Nephron progenitor cell (in vitro differentiated cells): ENCODE measurements around the gene MED15.
A peak's percentile ranks its signal among the peaks of the same experiment; 100 is the strongest.

Experiments used
- DNase-seq: peaks from one replicate; pipeline ENCODE4 v3.0.0; 2021
- H3K27ac Mint-ChIP-seq: 2 replicates; pipeline ENCODE4 v1.8.0; 2021; ENCODE audit warnings: mild to moderate bottlenecking, moderate library complexity, mixed read lengths
- H3K27me3 Mint-ChIP-seq: 2 replicates; pipeline ENCODE4 v1.8.0; 2021; ENCODE audit warnings: mild to moderate bottlenecking, low read depth, mixed read lengths; ENCODE audit not compliant: poor library complexity
- H3K36me3 Mint-ChIP-seq: 2 replicates; pipeline ENCODE4 v1.8.0; 2021; ENCODE audit warnings: low read depth, mixed read lengths
- H3K4me1 Mint-ChIP-seq: 2 replicates; pipeline ENCODE4 v1.8.0; 2021; ENCODE audit warnings: mixed read lengths
- H3K4me3 Mint-ChIP-seq: 2 replicates; pipeline ENCODE4 v1.8.0; 2021; ENCODE audit warnings: mild to moderate bottlenecking, moderate library complexity, mixed read lengths
- H3K9me3 Mint-ChIP-seq: 2 replicates; pipeline ENCODE4 v1.8.0; 2021; ENCODE audit warnings: mild to moderate bottlenecking, moderate library complexity, mixed read lengths
- TF ChIP-seq, protein P1 (sequence below): fragments of 200-600 bp; sonication (generic); IDR thresholded peaks from 2 replicates; pipeline ENCODE4 v1.5.0; 2021; ENCODE audit warnings: antibody characterized with exemption

The MED15 gene, protein sequence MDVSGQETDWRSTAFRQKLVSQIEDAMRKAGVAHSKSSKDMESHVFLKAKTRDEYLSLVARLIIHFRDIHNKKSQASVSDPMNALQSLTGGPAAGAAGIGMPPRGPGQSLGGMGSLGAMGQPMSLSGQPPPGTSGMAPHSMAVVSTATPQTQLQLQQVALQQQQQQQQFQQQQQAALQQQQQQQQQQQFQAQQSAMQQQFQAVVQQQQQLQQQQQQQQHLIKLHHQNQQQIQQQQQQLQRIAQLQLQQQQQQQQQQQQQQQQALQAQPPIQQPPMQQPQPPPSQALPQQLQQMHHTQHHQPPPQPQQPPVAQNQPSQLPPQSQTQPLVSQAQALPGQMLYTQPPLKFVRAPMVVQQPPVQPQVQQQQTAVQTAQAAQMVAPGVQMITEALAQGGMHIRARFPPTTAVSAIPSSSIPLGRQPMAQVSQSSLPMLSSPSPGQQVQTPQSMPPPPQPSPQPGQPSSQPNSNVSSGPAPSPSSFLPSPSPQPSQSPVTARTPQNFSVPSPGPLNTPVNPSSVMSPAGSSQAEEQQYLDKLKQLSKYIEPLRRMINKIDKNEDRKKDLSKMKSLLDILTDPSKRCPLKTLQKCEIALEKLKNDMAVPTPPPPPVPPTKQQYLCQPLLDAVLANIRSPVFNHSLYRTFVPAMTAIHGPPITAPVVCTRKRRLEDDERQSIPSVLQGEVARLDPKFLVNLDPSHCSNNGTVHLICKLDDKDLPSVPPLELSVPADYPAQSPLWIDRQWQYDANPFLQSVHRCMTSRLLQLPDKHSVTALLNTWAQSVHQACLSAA

DNA sequence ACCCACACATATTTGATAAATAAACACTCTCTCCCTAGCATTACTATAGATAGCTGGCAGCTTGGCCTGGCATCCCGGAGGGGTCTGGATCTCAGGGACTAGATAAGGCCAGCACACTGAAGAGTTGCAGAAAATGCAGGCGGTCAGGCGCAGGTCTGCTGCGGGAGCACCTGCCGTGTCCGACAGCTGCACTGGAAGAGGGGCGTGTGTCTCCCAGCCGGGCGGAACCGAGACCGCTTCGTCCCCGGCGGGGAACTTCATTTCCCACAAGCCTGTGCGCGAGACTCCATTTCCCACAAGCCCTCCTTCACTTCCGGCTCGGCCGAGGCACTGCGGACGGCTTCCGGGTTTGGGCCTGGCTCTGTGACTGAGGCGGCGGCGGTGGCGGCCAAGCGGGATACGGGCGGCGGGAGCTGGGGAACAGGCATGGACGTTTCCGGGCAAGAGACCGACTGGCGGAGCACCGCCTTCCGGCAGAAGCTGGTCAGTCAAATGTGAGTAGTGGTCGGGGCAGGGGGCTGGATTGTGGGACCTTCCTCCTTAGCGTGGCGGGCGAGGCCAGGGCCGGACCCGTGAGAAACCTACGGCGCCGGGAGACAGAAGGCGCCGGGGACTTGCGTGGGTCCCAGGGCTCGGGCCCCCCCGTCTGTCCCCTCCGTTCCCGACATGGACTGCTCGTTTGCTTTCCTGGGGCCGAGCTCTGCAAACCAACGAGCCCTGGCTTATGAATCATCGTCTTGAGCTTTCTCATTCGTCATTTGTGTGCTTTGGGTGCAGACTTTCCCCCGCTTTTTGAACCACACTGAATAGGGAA lies at the start of gene MED15:
Gene MED15 (plus strand): TSS at position 358 of the 814 bp plus-strand sequence. CDS start 69 bp downstream, at position 427.
- H3K27ac Mint-ChIP-seq = peak within 1 kb of the TSS; percentile 93
- peak within 1 kb of the TSS; percentile 96 for H3K4me3 Mint-ChIP-seq
- peaks cover 6% of the 10 kb centered on the region for H3K36me3 Mint-ChIP-seq
- H3K27me3 Mint-ChIP-seq = peaks cover 4% of the 10 kb centered on the region
- H3K4me1 Mint-ChIP-seq = peaks cover 53% of the 10 kb centered on the region
- H3K9me3 Mint-ChIP-seq = no peaks in the 10 kb centered on the region
- DNase-seq = peak; percentile 90
- TF ChIP-seq, protein P1, sequence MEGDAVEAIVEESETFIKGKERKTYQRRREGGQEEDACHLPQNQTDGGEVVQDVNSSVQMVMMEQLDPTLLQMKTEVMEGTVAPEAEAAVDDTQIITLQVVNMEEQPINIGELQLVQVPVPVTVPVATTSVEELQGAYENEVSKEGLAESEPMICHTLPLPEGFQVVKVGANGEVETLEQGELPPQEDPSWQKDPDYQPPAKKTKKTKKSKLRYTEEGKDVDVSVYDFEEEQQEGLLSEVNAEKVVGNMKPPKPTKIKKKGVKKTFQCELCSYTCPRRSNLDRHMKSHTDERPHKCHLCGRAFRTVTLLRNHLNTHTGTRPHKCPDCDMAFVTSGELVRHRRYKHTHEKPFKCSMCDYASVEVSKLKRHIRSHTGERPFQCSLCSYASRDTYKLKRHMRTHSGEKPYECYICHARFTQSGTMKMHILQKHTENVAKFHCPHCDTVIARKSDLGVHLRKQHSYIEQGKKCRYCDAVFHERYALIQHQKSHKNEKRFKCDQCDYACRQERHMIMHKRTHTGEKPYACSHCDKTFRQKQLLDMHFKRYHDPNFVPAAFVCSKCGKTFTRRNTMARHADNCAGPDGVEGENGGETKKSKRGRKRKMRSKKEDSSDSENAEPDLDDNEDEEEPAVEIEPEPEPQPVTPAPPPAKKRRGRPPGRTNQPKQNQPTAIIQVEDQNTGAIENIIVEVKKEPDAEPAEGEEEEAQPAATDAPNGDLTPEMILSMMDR = no peak

GRCh38 chr22:20458530-20459151 lies 48.8 kb upstream of the MED15 start:
- Mint-ChIP-seq H3K9me3 (no peaks in the 10 kb centered on the region), H3K27me3 (peaks cover 8% of the 10 kb centered on the region), H3K4me1 (peaks cover 25% of the 10 kb centered on the region), H3K27ac (peak overlapping the region; percentile 10), H3K4me3 (no peak overlapping the region), H3K36me3 (peaks cover 21% of the 10 kb centered on the region)
- TF ChIP-seq, protein P1 = no peak
- no peak for DNase-seq

GRCh38 chr22:20459152-20459542 lies 48.3 kb upstream of the MED15 start:
- Mint-ChIP-seq H3K4me1 (peaks cover 25% of the 10 kb centered on the region), H3K9me3 (no peaks in the 10 kb centered on the region), H3K36me3 (peaks cover 26% of the 10 kb centered on the region), H3K27ac (peak overlapping the region; percentile 23), H3K4me3 (no peak overlapping the region), H3K27me3 (peaks cover 8% of the 10 kb centered on the region)
- DNase-seq = no peak
- TF ChIP-seq, protein P1 = no peak

GRCh38 chr22:20459862-20460261 lies 47.5 kb upstream of the MED15 start:
- no peak for DNase-seq
- TF ChIP-seq, protein P1 = no peak
- peaks cover 27% of the 10 kb centered on the region for H3K36me3 Mint-ChIP-seq
- H3K9me3 Mint-ChIP-seq = no peaks in the 10 kb centered on the region
- peak overlapping the region; percentile 23 for H3K27ac Mint-ChIP-seq
- peaks cover 25% of the 10 kb centered on the region for H3K4me1 Mint-ChIP-seq
- H3K4me3 Mint-ChIP-seq = no peak overlapping the region
- H3K27me3 Mint-ChIP-seq = peaks cover 8% of the 10 kb centered on the region

DNA sequence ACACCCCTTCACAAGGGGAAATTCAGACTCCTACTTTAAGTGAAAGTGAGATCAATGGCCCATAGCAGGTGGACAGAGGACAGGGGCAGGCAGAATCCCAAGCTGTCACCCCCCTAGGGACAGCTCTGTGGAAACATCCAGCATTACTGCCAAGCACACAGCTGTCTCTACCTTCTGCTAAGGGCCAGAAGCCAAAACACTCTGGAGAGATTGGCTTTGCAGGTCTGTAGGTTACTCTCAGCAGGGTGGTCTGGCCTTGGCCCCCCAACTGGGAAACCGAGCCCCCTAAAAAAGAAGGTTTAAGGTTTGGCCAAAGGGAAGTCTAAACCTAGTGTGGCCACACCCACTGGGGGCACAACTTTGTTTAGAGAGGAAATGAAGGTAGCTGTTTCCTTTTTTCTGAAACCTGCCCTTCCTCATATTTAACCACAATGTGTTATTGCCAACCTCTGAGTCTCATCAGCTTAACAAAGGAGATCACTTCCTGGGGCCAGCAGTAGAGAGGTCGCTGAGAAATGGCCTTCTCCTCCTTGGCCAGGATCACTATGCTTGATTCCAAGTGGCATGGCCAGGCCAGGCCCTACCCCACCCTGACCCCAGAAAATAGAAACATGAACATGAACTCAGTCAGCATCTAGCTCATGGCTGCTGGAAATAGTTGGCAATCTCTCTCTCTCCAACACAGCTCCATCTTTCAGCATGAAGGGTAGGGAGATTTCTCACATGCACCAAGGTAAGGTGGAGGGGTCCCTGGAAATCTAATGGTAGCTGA lies 43.9 kb upstream of the MED15 start:
- H3K27me3 Mint-ChIP-seq = peaks cover 3% of the 10 kb centered on the region
- TF ChIP-seq, protein P1 = no peak
- no peak for DNase-seq
- peaks cover 22% of the 10 kb centered on the region for H3K36me3 Mint-ChIP-seq
- no peak overlapping the region for H3K27ac Mint-ChIP-seq
- H3K4me3 Mint-ChIP-seq = no peak overlapping the region
- no peaks in the 10 kb centered on the region for H3K9me3 Mint-ChIP-seq
- H3K4me1 Mint-ChIP-seq = peaks cover 23% of the 10 kb centered on the region
